Mucosa of stomach (tissue), 1 donor: ENCODE measurements around the gene MTHFR.

ENCODE experiments used
- H3K27me3 ChIP-seq: one replicate; pipeline ENCODE4 v1.7.0; 2013; ENCODE audit warnings: mild to moderate bottlenecking, low read length; ENCODE audit not compliant: control insufficient read depth, insufficient read depth
- H3K36me3 ChIP-seq: one replicate; pipeline ENCODE4 v1.7.0; 2013; ENCODE audit warnings: low read length; ENCODE audit not compliant: control insufficient read depth, insufficient read depth
- H3K4me1 ChIP-seq: one replicate; pipeline ENCODE4 v1.7.0; 2013; ENCODE audit warnings: mild to moderate bottlenecking, low read length; ENCODE audit not compliant: control insufficient read depth, insufficient read depth
- H3K4me3 ChIP-seq: one replicate; pipeline ENCODE4 v1.7.0; 2013; ENCODE audit warnings: low read length
- H3K9ac ChIP-seq: one replicate; pipeline ENCODE4 v1.7.0; 2013; ENCODE audit warnings: mild to moderate bottlenecking, low read length, moderate library complexity
- H3K9me3 ChIP-seq: one replicate; pipeline ENCODE4 v1.7.0; 2013; ENCODE audit warnings: mild to moderate bottlenecking, low read length, moderate library complexity; ENCODE audit not compliant: control insufficient read depth
- donor health status: Pancreatic carcinoma.

Gene MTHFR

GRCh38 chr1:11738783-11739182 is 67.0 kb downstream of the MTHFR start:
- no peaks in the 10 kb centered on the region for H3K36me3 ChIP-seq
- no peaks in the 10 kb centered on the region for H3K9me3 ChIP-seq
- peaks cover 16% of the 10 kb centered on the region for H3K4me1 ChIP-seq
- no peak overlapping the region for H3K4me3 ChIP-seq
- H3K27me3 ChIP-seq, result no peaks in the 10 kb centered on the region
- no peak overlapping the region for H3K9ac ChIP-seq

DNA sequence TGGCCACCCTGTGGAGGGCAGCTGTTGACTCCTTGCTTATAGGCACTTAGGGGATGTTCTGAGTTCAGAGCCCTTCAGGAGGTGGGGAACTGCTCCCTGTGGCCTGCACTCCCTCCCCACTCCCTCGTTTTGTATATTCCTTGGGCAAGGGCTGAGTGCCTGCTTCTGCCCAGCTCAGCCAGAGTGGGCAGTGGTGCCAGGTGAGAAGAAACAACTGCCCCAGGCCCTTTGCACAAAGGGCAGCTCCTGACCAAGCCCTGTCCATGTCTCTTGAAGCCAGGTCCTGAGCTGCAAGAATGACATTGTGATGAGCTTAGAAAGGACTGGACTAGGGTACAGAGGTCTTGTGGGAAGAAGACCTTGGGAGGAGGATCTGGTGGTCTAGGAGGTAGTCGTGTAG is 67.7 kb downstream of the MTHFR start:
- Histone ChIP-seq H3K4me1 (peaks cover 16% of the 10 kb centered on the region), H3K9me3 (no peaks in the 10 kb centered on the region), H3K9ac (no peak overlapping the region), H3K4me3 (no peak overlapping the region), H3K36me3 (no peaks in the 10 kb centered on the region), H3K27me3 (no peaks in the 10 kb centered on the region)

DNA sequence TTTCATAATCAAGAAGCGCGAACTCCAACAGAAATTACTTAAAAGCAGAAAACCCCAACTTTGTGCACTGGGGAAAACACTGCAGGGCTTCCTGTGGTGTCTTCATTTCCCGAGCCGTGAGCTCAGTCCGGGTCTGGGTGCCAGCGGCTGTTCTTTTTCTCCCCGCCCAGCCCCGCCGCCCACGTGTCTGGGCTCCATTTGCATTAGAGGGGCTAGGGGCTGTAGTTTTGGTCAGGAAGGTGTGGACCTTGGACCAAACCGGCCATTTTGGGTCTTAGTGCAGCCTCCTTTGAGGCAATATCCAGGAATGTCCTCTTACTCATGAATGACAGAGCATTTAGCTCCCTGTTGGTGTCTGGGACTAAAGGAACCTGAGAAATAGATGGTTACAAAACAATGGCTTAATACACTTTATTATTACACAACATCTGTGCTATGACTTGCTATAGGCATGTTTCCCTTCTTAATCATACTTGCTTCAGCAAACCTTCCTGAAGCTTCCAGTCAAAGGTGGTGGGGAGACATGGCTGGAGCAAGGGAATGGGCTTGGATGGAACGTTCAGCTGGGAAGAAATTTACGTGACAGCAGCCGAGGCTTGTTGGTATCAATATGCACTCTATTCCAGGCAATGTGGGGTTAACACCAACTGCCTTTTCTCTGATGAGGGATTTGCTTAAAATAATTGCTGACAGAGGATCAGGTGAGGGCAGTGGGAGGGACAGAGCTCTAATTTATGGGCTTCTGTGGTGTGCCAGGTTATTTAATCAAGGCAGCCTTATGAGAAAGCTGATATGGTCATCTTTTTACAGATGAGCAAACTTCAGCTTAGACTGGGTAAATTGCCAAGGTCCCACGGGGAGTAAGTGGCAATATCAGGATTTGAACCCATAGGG is 68.8 kb downstream of the MTHFR start:
- Histone ChIP-seq H3K27me3 (no peaks in the 10 kb centered on the region), H3K4me3 (peak overlapping the region; percentile 93), H3K36me3 (no peaks in the 10 kb centered on the region), H3K9me3 (no peaks in the 10 kb centered on the region), H3K9ac (peak overlapping the region; percentile 67), H3K4me1 (peaks cover 16% of the 10 kb centered on the region)

- Histone ChIP-seq H3K9me3 (no peaks in the 10 kb centered on the region), H3K27me3 (no peaks in the 10 kb centered on the region), H3K4me1 (peaks cover 16% of the 10 kb centered on the region), H3K36me3 (no peaks in the 10 kb centered on the region), H3K9ac (peak within 1 kb of the TSS; percentile 67), H3K4me3 (peak within 1 kb of the TSS; percentile 93)
These were observed 69.7 kb downstream of the MTHFR start, which contains the start of gene AGTRAP for GRCh38 chr1:11735854-11736745. Gene AGTRAP (plus strand): TSS chr1:11736136. CDS start chr1:11736209, 73 bp downstream.
